B cell (primary cell): ENCODE data around the gene TBC1D2.

Source experiments
- EZH2 ChIP-seq: IDR thresholded peaks from 2 replicates; pipeline ENCODE4 v1.6.1; 2012; ENCODE audit warnings: borderline replicate concordance, low read depth, mild to moderate bottlenecking, moderate library complexity, low read length; ENCODE audit not compliant: insufficient read depth, poor library complexity, severe bottlenecking
- TF ChIP-seq, protein P1 (sequence below): fragments of 200-600 bp; IDR thresholded peaks from one replicate; pipeline ENCODE4 v1.8.0; 2022; ENCODE audit warnings: antibody characterized with exemption, mild to moderate bottlenecking

GRCh38 chr9:98182889-98183599, 72.4 kb downstream of the TBC1D2 start:
- TF ChIP-seq, protein P1, sequence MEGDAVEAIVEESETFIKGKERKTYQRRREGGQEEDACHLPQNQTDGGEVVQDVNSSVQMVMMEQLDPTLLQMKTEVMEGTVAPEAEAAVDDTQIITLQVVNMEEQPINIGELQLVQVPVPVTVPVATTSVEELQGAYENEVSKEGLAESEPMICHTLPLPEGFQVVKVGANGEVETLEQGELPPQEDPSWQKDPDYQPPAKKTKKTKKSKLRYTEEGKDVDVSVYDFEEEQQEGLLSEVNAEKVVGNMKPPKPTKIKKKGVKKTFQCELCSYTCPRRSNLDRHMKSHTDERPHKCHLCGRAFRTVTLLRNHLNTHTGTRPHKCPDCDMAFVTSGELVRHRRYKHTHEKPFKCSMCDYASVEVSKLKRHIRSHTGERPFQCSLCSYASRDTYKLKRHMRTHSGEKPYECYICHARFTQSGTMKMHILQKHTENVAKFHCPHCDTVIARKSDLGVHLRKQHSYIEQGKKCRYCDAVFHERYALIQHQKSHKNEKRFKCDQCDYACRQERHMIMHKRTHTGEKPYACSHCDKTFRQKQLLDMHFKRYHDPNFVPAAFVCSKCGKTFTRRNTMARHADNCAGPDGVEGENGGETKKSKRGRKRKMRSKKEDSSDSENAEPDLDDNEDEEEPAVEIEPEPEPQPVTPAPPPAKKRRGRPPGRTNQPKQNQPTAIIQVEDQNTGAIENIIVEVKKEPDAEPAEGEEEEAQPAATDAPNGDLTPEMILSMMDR, result no peak
- no peak for TF ChIP-seq EZH2
